Tibial artery (tissue), 4 donors: ENCODE measurements around the gene ARAP2.

Experiments
- DNase-seq, 2 donors: peaks; one replicate each; pipeline ENCODE4 v3.0.0-alpha.2; 2019
- H3K27ac ChIP-seq, 2 donors: fragments of 200-600 bp; sonication (generic) in 1 of 2; 1 replicate in 1 of 2; 2 replicates in 1 of 2; pipeline ENCODE4 v1.5.1; 2018 to 2019; ENCODE audit warnings: mild to moderate bottlenecking in 1 of 2
- H3K27me3 ChIP-seq, 2 donors: fragments of 200-600 bp; sonication (generic) in 1 of 2; one replicate each; pipeline versions ENCODE4 v1.5.1 to v1.6.0; 2016 to 2019
- H3K36me3 ChIP-seq, 3 donors: fragments of 200-600 bp; sonication (generic) in 2 of 3; one replicate each; pipeline ENCODE4 v1.5.1; 2016 to 2019; ENCODE audit warnings: mild to moderate bottlenecking in 2 of 3
- H3K4me1 ChIP-seq, 4 donors: fragments of 200-600 bp; sonication (generic) in 2 of 4; 1 replicate in 3 of 4; 2 replicates in 1 of 4; pipeline ENCODE4 v1.5.1; 2016 to 2019
- H3K4me3 ChIP-seq, 2 donors: fragments of 200-600 bp; sonication (generic) in 1 of 2; 1 replicate in 1 of 2; 2 replicates in 1 of 2; pipeline ENCODE4 v1.5.1; 2018 to 2019; ENCODE audit warnings: mild to moderate bottlenecking in 2 of 2
- H3K9me3 ChIP-seq, 3 donors: fragments of 200-600 bp; sonication (generic) in 1 of 3; one replicate each; pipeline ENCODE4 v1.5.1; 2016 to 2019
- CTCF ChIP-seq, 2 experiments: fragments of 200-600 bp in 1 of 2; fragments of 450-650 bp in 1 of 2; IDR thresholded peaks; one replicate each; pipeline ENCODE4 v1.5.1; 2017 to 2019; ENCODE audit warnings: antibody characterized with exemption in 2 of 2, mild to moderate bottlenecking in 1 of 2, moderate library complexity in 1 of 2
- intact Hi-C: fragments of 100-400 bp; cut with DNase I; formaldehyde crosslinking; loops from one replicate; pipeline ENCODE4 v1.15.0; 2023; ENCODE audit warnings: low total_unique reads

The ARAP2 gene

GRCh38 chr4:36042122-36042970, 202.0 kb downstream of the ARAP2 start:
- no peak for DNase-seq
- no peak overlapping the region for H3K27ac ChIP-seq
- no peaks in the 10 kb centered on the region for H3K4me1 ChIP-seq
- no peaks in the 10 kb centered on the region for H3K9me3 ChIP-seq
- no peak overlapping the region for H3K4me3 ChIP-seq
- H3K36me3 ChIP-seq, result no peaks in the 10 kb centered on the region
- no peaks in the 10 kb centered on the region for H3K27me3 ChIP-seq
- intact Hi-C loops, result no loop called here
- no peak for TF ChIP-seq CTCF (IDR thresholded peaks at IDR 0.05)

- no peak for DNase-seq
- intact Hi-C loops, result no loop called here
- no peak overlapping the region for H3K27ac ChIP-seq
- H3K9me3 ChIP-seq, result no peaks in the 10 kb centered on the region
- H3K36me3 ChIP-seq, result no peaks in the 10 kb centered on the region
- TF ChIP-seq CTCF (IDR thresholded peaks at IDR 0.05), result no peak
- H3K27me3 ChIP-seq, result no peaks in the 10 kb centered on the region
- no peaks in the 10 kb centered on the region for H3K4me1 ChIP-seq
- H3K4me3 ChIP-seq, result no peak overlapping the region
Observed at GRCh38 chr4:36041340-36041739, 203.0 kb downstream of the ARAP2 start.

GRCh38 chr4:36039026-36039425, 205.3 kb downstream of the ARAP2 start:
- Histone ChIP-seq H3K4me1 (no peaks in the 10 kb centered on the region), H3K36me3 (no peaks in the 10 kb centered on the region), H3K27ac (no peak overlapping the region), H3K4me3 (no peak overlapping the region), H3K27me3 (no peaks in the 10 kb centered on the region), H3K9me3 (no peaks in the 10 kb centered on the region)
- intact Hi-C loops, result no loop called here
- TF ChIP-seq CTCF (IDR thresholded peaks at IDR 0.05), result no peak
- no peak for DNase-seq

GRCh38 chr4:36038491-36038890, 205.8 kb downstream of the ARAP2 start:
- intact Hi-C loops, result no loop called here
- Histone ChIP-seq H3K4me1 (no peaks in the 10 kb centered on the region), H3K27me3 (no peaks in the 10 kb centered on the region), H3K4me3 (no peak overlapping the region), H3K9me3 (no peaks in the 10 kb centered on the region), H3K27ac (no peak overlapping the region), H3K36me3 (no peaks in the 10 kb centered on the region)
- DNase-seq, result no peak
- TF ChIP-seq CTCF (IDR thresholded peaks at IDR 0.05), result no peak

- Histone ChIP-seq H3K9me3 (no peaks in the 10 kb centered on the region), H3K4me3 (no peak overlapping the region), H3K4me1 (no peaks in the 10 kb centered on the region), H3K27me3 (no peaks in the 10 kb centered on the region), H3K36me3 (no peaks in the 10 kb centered on the region), H3K27ac (no peak overlapping the region)
- no peak for DNase-seq
- no peak for TF ChIP-seq CTCF (IDR thresholded peaks at IDR 0.05)
- intact Hi-C loops, result no loop called here
Observed at GRCh38 chr4:36037127-36037526, 207.2 kb downstream of the ARAP2 start.
